Cerebellar nuclear complex (tissue), 1 donor: Measurements from ENCODE around the gene FAM174C.
A peak's percentile ranks its signal among the peaks of the same experiment; 100 is the strongest.

Source experiments
- DNase-seq, 2 experiments: peaks; one replicate each; lab custom pipeline; 2025; lab: John Stamatoyannopoulos, UW

FAM174C gene

DNA sequence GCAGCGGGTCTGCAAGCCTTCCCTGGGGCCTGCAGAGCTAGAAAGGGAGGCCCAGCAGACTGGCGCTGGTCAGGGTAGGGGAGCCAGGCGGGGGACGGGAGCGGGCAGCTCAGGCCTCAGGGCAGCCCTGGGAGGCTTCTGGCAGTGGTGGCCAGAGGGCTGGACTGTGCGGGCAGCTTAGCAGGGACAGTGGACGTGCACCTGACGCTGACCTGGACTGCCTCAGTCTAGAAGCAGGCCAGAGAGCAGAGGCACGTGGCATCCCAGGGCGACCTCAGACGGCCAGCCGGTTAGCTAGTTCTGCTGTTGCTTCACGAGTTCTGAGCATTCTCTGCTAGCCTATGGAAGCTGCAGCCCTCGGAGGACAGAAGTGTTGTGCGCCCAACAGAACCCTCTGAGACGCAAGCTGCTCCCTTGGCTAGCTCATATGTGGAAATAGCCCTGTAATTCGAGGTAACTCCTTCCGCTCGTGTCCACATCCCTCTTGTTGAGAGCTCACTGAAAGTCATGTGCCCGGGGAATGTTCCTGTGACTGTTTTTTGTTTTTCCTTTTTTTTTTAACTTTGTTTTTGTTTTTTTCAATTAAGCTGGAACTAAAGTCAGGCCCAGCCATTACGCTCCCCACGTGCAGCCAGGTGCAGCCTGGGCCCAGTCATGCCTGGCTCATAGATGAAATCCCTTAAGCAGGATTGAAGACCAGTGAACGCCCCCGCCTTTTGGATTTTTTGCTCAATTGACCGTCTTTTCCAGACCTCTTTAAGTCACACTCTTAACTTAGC is 1.9 kb upstream of the FAM174C start:
- no peak for DNase-seq

DNA sequence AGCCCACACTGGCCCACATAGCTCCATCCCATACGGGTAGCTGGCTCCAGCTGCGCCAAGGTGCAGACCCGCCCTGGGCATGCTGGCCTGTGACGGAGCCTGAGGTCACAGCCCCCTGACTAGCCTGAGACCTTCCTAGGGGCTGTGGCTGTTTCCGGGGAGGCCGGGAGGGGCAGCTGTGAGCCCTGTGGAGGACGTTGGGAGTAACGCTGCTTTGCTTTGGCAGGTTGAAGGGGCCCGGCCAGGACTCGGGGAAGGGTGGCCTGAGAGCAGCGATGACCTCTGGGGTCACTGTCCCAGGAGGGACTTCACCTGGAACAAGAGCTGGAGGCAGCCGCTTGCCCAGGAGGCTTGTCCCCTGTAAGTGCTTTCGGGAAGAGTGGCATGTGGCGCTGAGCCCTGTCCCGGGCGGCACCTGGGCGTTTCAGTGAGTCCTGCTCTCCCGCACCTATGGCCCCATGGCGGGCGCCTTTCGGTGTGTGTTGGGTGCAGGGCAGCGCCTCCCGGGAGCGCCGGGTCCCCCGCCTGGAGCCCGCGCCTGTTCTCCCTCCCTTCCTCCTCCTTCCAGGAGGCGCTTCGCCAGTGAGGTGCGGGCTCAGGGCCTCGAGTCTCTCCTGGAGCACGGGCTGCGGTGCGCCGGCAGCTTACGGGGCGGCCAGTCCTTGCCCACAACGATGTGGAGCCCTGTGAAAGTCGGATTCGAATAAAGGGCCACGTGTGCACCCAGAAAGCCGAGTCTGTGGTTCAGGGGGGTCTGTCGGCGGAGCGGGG is 1.1 kb upstream of the FAM174C start:
- DNase-seq = no peak

DNA sequence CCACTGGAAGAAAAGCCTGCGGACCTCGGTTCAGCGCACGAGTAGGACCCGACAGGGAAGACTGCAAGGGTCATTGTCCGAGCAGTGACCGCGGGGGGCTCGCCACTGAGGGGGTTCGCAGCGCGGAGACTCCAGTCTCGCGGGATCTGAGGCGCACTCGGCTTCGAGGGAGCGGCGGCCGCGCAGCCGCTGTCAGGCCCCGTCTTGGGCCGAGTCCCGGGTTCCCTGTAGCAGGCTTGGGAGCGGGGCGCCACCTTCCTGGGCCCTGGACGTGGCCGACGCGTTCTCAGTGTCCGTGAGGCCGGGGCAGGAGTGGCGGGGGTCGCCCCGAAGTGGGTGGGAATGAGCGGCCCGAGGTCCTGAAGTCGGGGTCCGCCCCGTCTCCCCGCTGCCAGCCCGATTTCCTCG is 474 bp upstream of the FAM174C start:
- no peak for DNase-seq

DNA sequence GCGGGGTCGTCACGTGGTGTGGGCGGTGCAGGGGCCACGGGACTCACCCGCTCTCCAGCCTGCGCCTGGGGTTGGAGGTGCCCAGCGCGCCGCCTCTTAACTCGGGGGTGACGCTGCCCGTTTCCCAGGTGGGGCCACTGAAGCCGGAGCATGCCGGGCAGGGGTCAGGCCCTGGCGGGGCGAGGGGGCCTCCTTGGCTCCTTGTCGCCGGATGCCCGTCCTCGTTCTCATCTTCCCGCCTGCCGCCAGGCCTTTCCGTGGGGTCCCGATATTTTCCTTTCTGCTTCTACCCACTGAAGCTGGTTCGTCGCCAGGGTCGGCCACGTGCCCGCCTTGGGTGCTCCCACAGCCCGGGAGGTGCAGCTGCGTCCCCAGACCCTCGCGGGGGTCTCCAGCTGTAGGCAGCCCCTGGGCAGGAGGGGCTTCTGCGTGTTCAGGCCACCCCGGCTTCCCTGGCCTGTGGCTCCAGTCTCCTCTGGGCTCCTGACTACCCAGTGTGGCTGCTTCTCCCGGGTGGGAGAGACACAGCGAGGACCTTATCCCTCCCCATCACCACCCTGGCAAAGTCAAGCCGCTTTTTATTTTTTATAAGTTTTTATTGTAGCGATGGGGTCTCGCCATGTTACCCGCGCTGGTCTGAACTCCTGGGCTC is 772 bp downstream of the FAM174C start:
- DNase-seq = no peak

DNA sequence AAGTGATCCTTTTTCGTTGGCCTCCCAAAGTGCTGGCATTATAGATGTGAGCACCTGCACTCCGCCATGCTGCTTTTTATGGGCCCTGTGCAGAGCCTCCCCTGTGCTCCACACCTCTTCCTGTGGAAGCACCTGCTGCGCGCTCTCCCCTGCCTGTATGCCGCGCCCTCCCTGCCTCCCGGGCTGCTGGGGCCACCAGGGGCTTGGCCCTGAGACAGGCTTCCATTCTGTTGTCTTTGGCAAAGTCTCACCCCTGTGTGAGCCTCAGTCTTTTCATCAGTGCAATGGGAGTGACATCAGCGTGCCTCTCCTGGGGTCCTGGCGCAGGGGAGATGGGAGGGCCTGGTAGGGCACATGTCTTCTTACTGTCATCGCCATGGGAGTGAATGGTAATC is 1.3 kb downstream of the FAM174C start:
- DNase-seq = no peak

DNA sequence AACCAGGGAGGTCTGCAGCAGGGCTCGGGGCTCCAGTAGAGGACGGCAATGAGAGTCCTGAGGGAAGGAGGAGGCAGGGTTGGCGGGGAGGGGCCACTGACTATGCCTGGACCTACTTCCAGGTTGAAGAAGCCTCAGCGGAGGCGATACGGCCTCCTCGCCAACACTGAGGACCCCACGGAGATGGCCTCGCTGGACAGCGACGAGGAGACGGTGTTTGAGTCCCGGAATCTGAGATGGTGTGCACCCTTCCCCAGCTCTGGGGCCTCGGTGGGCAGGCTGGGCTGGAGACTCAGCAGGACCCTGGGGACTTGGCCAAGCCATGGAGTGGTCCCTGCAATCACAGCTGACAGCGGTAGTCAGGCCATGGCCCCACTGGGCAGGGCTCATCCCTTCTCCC is 1.7 kb downstream of the FAM174C start:
- DNase-seq = no peak

DNA sequence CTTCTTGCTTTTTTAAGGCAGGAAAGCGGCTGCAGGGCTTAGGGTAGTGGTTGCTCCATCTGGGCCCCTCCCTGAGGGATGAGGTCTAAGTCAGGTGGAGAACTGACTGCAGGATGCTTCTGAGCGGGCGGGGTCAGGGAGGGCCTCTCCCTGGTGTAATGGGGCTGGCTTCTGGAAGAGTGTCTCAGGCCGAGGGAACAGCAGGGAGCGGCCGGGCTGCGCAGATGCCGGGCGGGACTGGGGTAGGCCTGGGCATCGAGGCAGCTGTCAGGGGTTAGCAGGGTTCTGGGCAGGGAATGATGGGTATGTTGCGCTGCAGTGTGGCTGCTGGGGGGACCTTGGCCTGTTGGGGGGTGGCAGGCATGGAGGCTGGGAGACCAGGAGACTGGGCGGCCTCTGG is 2.7 kb downstream of the FAM174C start:
- no peak for DNase-seq

DNA sequence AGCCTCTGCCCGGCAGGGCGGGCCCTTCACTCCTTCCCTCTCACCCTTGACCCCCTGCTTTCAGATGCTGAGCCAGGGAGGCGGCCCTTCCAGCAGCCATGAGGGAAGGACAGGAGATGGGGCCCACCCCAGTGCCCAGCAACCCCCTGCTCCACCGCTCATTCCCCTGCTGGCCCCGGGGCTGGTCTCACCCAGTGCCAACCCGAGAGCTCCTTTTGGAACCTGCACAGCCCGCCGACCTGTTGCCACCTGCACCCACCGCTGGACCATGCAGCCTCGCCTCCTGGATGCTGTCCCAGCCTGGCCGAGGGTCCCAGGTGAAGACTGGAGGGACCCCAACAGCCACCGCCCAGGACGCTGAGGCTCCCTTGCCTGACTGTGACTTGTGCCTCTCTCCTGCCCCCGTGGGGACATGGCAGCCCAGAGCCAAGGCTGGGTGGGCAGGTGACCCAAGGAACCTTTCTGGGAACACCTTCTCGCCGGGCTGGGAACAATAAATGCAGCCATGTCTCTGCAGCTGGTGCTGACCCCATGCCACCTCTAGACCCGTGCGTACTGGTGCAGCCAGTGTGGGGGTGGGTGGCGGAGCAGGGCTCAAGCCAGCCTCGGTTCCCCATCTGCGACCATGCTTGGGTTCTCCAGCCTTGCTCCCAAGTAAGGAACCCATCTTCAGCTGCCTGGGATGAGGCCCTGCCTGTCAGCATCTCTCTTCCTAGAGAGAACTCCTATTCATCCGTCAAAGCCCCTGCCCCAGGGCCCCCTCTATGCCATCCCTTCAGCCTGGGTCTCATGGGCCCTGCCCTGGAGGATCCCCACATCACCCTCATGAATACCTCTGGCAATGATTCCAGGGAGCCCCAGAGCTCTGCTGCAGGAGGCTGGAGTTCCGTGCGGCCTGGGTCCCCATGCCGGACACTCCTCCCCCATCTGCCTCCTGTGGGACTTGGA is 3.7 kb downstream of the FAM174C start:
- DNase-seq = no peak

DNA sequence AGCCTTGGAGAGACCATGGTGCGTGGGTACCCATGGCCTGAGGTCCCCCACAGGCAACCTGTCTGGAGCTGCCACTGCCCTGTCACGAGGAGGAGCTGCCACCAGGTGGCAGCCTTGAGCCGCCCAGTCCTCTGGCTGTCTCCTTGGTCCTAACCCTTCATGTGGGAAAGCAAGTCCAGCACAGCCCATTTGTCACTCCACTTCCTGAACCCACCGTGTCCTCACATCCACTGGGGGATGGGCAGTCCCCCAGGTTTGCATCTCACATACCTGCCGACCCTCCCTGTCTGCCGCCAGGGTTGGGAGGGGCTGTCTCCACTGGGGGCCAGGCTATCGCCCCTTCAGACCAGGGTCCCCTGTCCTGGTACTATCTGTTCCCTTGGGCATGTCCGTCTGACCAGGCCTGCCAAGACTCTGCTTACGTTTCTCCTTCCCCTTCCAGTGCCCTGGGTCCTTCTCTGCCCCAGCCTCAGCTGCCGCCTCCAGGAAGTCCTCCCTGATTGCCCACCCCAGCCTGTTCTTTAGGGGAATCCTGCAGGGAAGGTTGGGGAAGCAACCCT is 4.5 kb downstream of the FAM174C start:
- peak in 1 of 2 experiments; percentile 43 for DNase-seq

DNA sequence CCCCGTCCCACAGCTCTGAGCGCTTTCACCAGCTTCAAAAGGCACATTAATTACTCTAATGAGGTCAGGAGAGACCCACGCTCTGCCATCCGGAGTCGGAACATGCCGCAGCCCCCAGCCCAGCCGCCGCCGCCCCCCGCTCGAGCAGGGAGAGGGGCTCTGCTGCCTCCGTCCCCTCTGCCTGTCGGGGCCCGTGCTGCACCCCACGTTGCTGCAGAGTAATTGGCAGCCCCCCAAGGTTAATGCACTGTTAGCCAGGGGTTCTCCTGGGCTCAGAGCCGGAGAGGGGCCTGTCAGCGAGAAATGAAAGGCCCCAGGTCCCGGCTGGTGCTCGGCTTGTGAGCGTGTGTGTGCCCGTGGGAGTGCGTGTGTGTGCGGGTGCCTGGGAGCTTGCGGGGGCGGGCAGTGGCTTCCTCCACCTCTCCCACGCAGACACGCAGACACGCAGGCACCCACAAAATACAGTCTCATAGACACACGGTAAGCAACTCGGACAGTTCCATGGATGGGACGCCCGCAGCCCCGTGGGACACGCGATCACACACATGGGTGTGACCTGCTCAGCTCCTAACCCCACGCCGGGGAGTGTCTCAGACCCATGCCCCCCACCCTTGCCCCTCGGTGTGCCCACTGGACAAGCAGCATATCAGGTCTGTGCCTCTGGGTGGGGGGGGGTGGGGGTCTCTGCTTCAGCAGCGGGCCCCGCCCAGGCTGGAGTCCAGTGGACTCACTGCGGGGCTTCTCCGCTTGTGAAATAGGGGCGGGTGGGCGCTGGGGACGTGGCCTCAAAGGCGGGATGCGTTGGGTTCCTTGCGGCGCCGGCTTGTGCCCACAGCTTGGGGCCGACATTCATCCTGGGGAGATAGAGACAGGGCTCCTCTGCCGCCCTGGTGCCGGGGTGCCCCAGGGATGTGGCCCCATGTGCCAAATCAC is 5.6 kb downstream of the FAM174C start:
- DNase-seq = no peak

DNA sequence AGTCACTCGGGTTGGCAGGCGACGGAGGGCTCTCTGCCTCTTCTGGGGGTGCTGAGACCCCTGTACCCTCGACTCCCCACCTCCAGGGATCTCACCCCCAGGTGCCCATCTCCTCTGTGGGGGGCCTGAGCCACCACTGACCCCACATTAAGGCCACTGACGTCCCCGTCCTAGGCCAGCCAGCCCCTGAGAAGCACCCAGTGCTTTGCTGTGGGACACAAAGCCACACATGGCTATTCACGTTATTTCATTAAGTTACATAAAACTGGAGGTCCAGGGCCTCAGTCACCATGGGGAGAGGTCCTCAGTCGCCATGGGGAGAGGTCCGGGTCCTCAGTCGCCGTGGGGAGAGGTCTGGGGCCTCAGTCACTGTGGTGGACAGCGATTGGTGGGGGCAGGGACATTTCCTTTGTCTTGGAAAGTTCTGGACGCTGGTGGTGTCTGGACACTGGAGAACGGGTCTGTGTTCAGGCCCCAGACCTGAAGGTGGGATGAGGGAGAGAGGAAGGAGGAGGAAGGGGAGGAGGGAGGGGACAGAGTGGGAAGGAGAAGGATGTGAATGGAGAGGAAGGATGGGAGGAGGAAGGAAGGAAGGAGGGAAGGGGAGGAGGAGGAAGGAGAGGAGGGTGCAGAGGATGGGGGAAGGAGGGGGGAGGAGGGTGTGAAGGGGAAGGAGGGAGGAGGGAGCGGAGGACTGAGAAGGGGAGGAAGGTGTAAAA is 6.4 kb downstream of the FAM174C start:
- no peak for DNase-seq

DNA sequence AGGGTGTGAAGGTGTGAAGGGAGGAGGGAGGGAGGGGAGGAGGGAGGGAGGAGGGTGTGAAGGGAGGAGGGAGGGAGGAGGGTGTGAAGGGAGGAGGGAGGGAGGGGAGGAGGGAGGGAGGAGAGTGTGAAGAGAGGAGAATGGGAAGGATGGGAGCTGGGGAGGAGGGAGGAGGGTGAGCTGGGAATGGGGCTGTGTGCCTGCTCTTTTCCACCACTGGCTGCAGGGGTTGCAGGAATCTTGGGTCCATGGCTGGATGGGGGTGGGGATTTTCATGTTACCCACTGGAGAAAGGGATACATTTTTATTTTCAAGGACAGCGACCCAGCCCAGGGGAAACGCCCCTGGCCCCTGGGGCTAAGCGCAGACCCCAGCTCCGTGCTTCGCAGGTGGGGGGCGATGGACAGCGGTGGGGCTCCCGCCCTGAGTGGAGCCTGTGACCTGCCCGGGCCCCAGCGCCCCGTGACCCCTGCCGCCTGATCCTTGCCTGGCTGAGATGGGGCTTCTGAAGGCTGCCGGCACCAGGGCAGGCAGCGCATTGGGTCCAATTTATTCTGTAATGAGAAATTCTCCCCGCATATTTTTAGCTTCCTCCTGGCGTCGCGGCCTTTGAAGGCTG is 7.4 kb downstream of the FAM174C start:
- DNase-seq = no peak

DNA sequence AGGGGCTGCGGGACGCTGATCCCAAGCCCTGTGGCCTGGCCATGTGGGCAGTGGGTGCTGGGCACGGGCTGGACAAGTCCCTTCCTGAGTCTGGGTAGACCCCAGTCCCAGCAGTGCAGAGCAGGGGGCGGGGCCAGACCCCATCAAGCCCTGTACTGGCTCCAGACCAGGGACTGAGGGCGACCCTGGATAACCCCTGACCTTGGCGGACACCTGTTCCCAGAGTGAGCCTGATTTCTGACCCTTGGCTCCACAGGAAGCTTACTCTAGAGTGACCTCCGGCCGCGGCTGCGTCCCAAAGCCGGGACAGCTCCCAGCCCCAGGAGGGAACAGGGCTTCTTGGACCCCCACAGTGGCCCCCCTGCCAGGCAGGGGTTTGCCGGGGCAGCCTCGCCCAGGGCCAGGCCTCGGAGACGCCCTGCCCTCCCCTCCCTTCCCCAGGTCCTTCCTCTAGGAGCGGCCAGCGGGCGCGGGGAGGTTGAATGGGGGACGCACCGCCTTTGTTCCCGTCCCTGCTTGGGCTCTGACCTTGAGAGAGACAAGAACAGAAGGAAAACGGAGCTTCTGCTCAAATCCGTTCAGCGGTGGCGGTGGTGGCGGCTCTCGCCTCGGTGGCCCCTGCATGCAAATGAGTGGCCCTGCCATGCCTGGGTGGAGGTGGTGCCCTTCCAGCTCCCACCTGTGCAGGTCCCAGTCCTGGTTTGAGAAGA is 8.0 kb downstream of the FAM174C start:
- DNase-seq = no peak

DNA sequence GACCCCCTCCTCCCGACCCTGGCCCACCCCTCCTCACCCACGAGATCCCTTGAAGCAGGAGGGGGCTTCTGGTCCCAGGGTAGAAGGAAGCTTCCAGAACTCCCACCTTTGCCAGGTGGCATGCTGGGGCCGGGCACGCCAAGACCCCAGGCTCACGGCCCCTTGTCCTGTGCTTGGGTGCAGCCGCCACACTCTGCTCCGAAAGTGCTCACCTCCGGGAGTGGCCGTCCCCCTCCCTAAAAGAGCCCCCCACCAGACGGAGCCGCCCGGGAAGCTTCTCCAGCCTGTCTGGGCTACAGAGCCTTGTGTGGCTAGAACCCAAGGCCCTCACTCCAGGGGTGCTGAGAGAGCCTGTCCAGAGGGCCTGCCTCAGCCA is 8.6 kb downstream of the FAM174C start:
- no peak for DNase-seq

DNA sequence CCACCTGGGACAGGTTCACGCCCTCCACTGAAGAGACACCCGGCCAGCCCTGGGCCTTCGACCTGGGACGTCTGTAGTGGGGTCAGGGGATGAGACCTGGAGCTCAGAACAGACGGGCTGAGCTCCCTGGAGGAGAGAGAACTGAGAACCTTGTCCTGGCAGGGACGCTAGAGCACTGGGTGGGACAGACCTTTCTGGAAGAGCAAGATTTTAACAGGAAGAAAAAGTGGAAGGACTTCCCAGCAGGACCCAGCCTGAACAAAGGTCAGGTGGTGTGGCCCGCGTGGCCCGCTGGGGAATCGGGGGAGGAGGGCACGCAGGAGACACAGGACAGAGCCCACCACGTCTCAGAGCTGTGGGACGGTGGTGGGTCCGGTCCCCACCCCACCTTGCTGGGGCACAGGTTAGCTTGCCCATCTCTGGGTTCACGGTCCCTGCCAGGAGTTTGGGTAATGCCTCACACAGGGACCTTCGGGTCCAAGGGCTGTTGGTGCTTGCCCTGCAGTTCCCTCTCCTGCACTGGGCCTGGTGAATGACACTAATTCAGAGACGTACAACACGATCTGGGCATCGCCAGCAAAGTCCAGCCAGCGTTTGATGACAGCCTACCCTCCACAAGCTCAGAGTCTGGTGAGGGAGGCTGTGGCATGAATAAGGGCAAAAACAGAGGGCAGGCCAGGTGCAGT is 9.1 kb downstream of the FAM174C start:
- no peak for DNase-seq

DNA sequence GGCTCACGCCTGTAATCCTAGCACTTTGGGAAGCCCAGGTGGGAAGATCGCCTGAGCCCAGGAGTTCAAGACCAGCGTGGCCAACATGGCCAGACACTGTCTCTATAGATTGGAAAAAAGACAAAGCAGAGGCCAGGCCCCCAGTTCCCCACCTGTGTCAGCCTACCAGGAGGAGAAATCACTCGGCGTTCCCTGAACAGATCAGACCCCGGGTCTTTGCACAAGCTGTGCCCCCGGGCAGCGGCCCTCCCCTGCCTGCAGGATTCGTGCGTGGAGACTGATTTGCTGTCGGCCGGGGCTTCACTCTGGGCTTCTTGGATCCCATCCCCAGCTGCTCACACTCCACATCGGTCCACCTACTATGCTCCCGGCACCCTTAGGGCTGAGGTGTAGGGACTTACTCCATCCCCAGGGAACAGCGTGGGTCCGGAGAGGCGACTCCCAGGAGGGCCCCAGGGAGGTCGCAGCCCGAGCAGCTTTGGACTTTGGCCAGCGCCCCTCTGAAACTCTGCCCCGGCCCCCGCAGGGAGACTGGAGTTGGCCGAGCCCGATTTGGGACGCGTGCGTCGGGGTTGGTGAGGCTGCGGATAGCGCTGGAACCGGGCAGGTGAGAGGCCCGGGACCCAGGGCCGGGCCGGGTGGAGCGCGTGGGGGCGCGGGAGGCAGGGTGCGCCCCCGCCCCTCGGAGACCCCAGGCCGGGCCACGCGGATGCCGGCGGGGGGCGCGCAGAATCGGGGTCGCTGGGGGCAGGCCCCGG is 9.8 kb downstream of the FAM174C start:
- DNase-seq = no peak

DNA sequence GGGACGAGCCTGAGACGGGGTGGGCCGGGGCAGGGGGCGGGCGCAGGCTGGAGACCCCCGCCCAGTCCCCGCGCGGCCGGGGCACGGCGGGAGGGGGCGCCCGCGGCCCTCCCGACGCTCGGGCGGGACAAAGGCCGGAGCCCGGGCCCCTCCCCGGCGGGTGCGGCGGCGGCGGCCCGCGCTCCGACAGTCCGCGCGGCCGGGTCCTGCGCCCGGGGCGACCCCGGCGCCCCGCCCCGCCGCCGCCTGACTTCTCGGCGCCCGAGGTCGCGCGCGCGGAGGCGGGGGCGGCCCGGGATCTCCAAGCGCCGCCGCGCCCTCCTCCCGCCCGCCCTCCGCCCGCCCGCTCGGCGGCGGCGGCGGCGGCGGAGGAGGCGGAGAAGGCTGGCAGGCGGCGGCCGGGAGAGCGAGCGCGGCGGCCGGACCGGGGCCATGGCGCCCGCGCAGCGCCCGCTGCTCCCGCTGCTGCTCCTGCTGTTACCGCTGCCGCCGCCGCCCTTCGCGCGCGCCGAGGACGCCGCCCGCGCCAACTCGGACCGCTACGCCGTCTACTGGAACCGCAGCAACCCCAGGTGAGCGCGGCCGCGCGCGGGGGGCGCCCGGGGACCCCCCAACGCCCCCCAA is 10.5 kb downstream of the FAM174C start, which contains the start of gene EFNA2:
EFNA2 (plus strand) TSS at position 137 of the 624 bp plus-strand sequence; CDS start at position 433, 296 bp downstream.
- DNase-seq = no peak
